ENCODE measurements around the gene BEX3.

The BEX3 gene

DNA sequence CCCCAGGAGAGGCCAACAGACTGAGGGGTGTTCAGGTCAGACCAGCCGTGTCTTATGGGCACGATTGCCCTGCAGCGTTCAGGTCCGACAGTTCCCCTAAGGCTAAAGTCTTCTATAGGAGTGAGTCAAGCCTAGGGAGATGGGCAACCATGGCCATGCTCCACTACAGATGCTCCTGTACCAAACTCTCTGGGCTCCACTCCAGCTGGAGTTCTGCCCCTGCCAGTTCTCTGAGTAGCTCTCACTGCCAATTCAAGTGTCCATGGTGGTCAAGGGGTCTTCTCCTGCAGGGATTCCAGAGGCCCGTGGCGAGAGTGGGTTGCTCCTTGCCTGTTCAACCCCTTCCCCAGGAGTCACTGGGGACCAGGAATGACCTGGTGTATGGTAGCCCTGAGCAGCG, 38.2 kb downstream of the BEX3 start:
- in situ Hi-C loops (cut with HindIII; ENCODE audit: low pct_ligation_motif_present, low pct_unique_long_range_greater_than_20kb, low sequenced_read_pairs): no loop called here
- no peak for DNase-seq

DNA sequence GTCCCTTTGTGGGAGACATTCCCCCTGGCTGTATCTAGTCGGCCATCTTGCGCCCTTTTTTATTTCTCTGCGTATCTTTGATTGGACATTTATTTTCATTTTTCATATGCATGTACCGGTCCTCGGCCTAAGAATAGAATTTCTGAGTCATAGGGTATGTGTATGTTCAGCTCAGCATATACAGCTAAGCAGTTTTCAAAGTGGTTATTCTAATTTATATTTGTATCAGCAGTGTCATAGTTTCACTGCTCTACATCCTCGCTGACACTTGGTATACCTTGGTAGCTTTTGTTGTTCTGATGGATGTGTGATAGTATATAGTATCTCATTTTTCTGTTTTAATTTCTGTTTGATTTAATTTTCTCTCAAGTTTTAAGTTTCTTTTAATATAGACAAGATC, 38.7 kb downstream of the BEX3 start:
- in situ Hi-C loops (cut with HindIII; ENCODE audit: low pct_ligation_motif_present, low pct_unique_long_range_greater_than_20kb, low sequenced_read_pairs): no loop called here
- DNase-seq: no peak

GRCh38 chrX:103415528-103415927, 39.2 kb downstream of the BEX3 start:
- in situ Hi-C loops (cut with HindIII; ENCODE audit: low pct_ligation_motif_present, low pct_unique_long_range_greater_than_20kb, low sequenced_read_pairs): no loop called here
- DNase-seq: no peak

DNA sequence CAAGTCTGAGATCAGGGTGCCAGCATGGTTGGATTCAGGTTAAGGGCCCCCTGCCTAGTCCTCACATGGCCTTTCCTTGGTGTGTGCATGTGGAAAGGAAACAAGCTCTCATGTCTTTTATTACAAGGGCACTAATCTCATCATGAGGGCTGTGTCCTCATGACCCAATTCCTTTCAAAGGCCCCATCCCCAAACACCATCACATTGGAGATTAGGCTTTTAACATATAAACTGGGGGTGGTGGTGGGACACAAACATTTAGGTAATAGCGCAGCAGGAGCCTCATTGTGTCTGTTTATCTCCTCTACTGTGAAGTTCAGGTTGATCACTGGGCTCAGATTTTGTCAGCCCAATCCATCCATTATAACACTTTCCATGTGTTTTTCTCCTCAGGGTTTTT, 41.0 kb downstream of the BEX3 start:
- DNase-seq: no peak
- in situ Hi-C loops (cut with HindIII; ENCODE audit: low pct_ligation_motif_present, low pct_unique_long_range_greater_than_20kb, low sequenced_read_pairs): no loop called here

DNA sequence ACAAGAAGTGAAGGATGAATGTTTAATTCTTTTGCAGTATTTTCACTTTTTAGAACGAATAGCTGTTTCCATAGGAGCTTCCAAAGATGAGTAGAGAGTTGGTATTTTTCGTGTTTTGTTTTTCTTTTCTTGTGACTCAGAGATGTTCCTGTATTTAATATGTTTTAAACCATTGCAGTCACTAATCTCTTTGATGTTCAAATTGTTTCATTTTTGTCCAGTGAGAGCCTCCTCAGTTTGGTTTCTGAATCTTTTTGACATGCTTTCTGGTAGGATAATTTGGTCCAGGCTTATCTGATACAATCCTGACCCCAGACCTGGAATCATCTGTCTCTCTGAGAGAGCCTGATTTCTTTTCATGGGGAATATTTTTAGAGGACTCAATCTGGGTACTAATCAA, 41.6 kb downstream of the BEX3 start:
- in situ Hi-C loops (cut with HindIII; ENCODE audit: low pct_ligation_motif_present, low pct_unique_long_range_greater_than_20kb, low sequenced_read_pairs): no loop called here
- DNase-seq: no peak

DNA sequence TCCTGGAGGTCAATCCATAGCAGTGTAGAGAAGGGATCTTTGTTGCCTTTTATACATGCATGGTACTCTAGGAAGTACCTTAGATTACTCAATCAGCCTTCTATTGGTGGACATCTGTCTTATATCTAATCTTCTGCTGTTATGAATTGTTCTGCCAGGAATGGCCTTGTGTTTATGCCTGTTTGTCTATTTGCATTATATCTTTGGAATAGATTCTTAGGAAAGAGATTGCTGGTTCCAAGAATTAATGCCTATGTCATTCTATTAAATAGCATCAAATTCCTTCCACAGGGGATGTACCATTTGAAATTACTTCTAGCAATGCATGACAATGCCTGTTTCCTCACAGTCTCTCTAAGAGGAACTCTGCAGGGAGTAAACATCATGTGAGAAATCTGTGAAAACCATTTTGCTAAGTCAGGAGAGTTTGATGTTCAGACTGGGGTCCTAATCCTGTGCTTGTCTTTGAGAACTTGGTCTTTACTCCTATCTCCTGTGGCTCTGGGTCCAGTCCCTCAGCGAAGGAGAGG, 42.5 kb downstream of the BEX3 start:
- in situ Hi-C loops (cut with HindIII; ENCODE audit: low pct_ligation_motif_present, low pct_unique_long_range_greater_than_20kb, low sequenced_read_pairs): no loop called here

GRCh38 chrX:103423955-103424638, 47.8 kb downstream of the BEX3 start:
- in situ Hi-C loops (cut with HindIII; ENCODE audit: low pct_ligation_motif_present, low pct_unique_long_range_greater_than_20kb, low sequenced_read_pairs): no loop called here
- DNase-seq: no peak

More for the DNA sequence above, 42.5 kb downstream of the BEX3 start:
- no peak for DNase-seq

Measured in ACHN (cell line).